Tibial nerve (tissue), 4 donors: ENCODE data around the gene GSTM2.

Experiments used
- EP300 ChIP-seq, 2 donors: sonication (generic); formaldehyde crosslinking; IDR thresholded peaks; one replicate each; pipeline ENCODE4 v1.6.1; 2017; ENCODE audit warnings: antibody characterized with exemption in 2 of 2, mild to moderate bottlenecking in 1 of 2
- POLR2A ChIP-seq, 2 donors: fragments of 450-650 bp; IDR thresholded peaks; one replicate each; pipeline ENCODE4 v1.6.1; 2017; ENCODE audit warnings: antibody characterized with exemption in 2 of 2, mild to moderate bottlenecking in 2 of 2, moderate library complexity in 2 of 2
- TF ChIP-seq, protein P1 (sequence below), 5 experiments: fragments of 200-600 bp in 3 of 5; fragments of 450-650 bp in 2 of 5; sonication (generic) in 3 of 5; IDR thresholded peaks; one replicate each; pipeline ENCODE4 v1.5.1; 2016 to 2019; ENCODE audit warnings: antibody characterized with exemption in 5 of 5, mild to moderate bottlenecking in 3 of 5, moderate library complexity in 2 of 5

DNA sequence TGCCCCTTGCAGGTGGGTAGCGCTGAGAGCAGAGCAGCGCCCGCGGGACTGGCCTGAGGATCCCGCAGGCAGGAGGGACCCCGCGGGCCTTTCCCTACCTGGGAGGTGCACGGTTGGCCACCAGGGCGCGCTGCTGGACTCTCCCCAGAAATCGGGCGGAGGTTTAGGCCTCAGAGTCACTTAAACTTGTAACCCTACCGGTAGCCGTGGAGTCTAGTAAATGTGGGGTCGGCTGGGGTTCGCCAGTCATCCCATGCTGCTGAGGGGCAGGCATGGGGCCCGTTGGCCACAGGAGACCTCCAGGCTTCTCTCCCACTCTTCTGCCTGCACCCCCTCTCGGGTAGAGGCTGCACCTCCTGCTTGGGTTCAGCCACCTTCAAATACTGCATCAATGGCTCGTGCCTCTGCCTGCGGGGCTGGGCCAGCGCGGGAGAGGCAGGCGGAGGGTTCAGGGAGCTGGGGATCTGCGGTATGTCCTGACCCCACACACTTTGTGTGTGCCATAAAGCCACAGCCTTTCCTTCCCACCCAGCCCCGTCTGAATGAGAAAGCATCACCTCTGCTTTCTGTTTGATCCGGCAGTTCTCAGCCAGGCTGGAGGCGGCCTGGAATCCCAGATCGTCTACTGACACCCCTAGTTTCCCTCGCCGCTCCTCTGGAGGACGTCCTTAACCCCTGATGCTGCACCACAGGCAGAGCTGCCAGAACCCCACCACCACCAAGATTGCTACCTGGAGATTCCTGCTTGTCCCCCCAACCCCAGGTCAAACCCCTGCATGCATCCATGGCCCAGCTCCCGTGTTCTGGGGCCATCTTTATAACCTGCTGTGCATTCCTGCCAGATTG lies 24.2 kb upstream of the GSTM2 start:
- TF ChIP-seq POLR2A (IDR thresholded peaks at IDR 0.05) = no peak
- no peak for TF ChIP-seq EP300 (IDR thresholded peaks at IDR 0.05)
- TF ChIP-seq, protein P1, sequence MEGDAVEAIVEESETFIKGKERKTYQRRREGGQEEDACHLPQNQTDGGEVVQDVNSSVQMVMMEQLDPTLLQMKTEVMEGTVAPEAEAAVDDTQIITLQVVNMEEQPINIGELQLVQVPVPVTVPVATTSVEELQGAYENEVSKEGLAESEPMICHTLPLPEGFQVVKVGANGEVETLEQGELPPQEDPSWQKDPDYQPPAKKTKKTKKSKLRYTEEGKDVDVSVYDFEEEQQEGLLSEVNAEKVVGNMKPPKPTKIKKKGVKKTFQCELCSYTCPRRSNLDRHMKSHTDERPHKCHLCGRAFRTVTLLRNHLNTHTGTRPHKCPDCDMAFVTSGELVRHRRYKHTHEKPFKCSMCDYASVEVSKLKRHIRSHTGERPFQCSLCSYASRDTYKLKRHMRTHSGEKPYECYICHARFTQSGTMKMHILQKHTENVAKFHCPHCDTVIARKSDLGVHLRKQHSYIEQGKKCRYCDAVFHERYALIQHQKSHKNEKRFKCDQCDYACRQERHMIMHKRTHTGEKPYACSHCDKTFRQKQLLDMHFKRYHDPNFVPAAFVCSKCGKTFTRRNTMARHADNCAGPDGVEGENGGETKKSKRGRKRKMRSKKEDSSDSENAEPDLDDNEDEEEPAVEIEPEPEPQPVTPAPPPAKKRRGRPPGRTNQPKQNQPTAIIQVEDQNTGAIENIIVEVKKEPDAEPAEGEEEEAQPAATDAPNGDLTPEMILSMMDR (IDR thresholded peaks at IDR 0.05) = peak; percentile 70 to 91 (median 85)
